HEK293 (cell line): ENCODE measurements around the gene ZDHHC3.

ENCODE experiments used
- CTCF ChIP-seq: fragments of 450-650 bp; formaldehyde crosslinking; IDR thresholded peaks from 2 replicates; pipeline ENCODE4 v1.5.1; 2016; ENCODE audit warnings: missing biosample characterization, missing genetic modification characterization
- PBX3 ChIP-seq: sonication (generic); formaldehyde crosslinking; IDR thresholded peaks from 2 replicates; pipeline ENCODE4 v1.8.1; 2022; ENCODE audit warnings: mild to moderate bottlenecking, moderate library complexity, missing genetic modification reagents
- ZNF274 ChIP-seq, 2 experiments: fragments of 200-500 bp in 1 of 2; fragments of 450-650 bp in 1 of 2; sonication (Bioruptor generic) in 1 of 2; formaldehyde crosslinking in 1 of 2; IDR thresholded peaks; 2 replicates each; pipeline versions ENCODE4 v1.5.1 to v1.6.1; 2014 to 2016; ENCODE audit warnings: borderline replicate concordance in 1 of 2, inconsistent platforms in 1 of 2, low read length in 1 of 2, missing biosample characterization in 1 of 2, missing genetic modification characterization in 1 of 2
- ZNF404 ChIP-seq: fragments of 450-650 bp; formaldehyde crosslinking; IDR thresholded peaks from 2 replicates; pipeline ENCODE4 v1.5.1; 2017; ENCODE audit warnings: missing biosample characterization, missing genetic modification characterization
- ZNF549 ChIP-seq: fragments of 450-650 bp; IDR thresholded peaks from 2 replicates; pipeline ENCODE4 v1.5.1; 2018; ENCODE audit warnings: missing biosample characterization, missing genetic modification characterization, mild to moderate bottlenecking, inconsistent platforms, moderate library complexity
- ZNF585B ChIP-seq: fragments of 450-650 bp; formaldehyde crosslinking; IDR thresholded peaks from 2 replicates; pipeline ENCODE4 v1.5.1; 2016; ENCODE audit warnings: missing biosample characterization, missing genetic modification characterization

- no peak for TF ChIP-seq CTCF (tag by site-specific recombination)
- TF ChIP-seq ZNF404, result no peak
- TF ChIP-seq ZNF585B (tag by site-specific recombination), result no peak
- TF ChIP-seq ZNF549 (tag by site-specific recombination), result no peak
- no peak for TF ChIP-seq ZNF274 (IDR thresholded peaks at IDR 0.05; ENCODE audit: low read length)
- no peak for TF ChIP-seq ZNF274 (tag by site-specific recombination; IDR thresholded peaks at IDR 0.05; ENCODE audit: borderline replicate concordance)
- no peak for TF ChIP-seq PBX3 (CRISPR knock-in tag)
These were observed 13.2 kb upstream of the ZDHHC3 start for GRCh38 chr3:44989141-44989540.
